GM23338 (cell line): ENCODE measurements around the gene SESN2. TPM values are rescaled to one million over a fixed set of nuclear protein-coding genes. Genes with fewer than 3 reads are reported as not detected.

ENCODE experiments used
- ATAC-seq: fragments of 200-7000 bp; cut with Tn5 transposase; 3 replicates; pipeline ENCODE4 v1.9.1; 2020
- DNase-seq: peaks from one replicate; pipeline ENCODE4 v3.0.0-alpha.2; 2015; ENCODE audit warnings: low spot score
- H2AFZ ChIP-seq: fragments of 200-600 bp; sonication (generic); 2 replicates; pipeline ENCODE4 v1.8.0; 2016; ENCODE audit warnings: antibody characterized with exemption, mild to moderate bottlenecking, moderate library complexity
- H3F3A ChIP-seq: fragments of 200-600 bp; sonication (generic); replicated peaks from 2 replicates; pipeline ENCODE4 v1.8.0; 2017; ENCODE audit warnings: antibody characterized with exemption, mixed run types, low read depth
- H3K27ac ChIP-seq: fragments of 200-600 bp; sonication (generic); 2 replicates; pipeline ENCODE4 v1.6.1; 2016; ENCODE audit warnings: low read depth
- H3K27me3 ChIP-seq: fragments of 200-600 bp; sonication (generic); 2 replicates; pipeline ENCODE4 v1.8.0; 2016; ENCODE audit warnings: mild to moderate bottlenecking, mixed run types, moderate library complexity; ENCODE audit not compliant: insufficient read depth
- H3K36me3 ChIP-seq: fragments of 200-600 bp; sonication (generic); 2 replicates; pipeline ENCODE4 v1.8.0; 2016; ENCODE audit warnings: mild to moderate bottlenecking; ENCODE audit not compliant: insufficient read depth
- H3K4me1 ChIP-seq: fragments of 200-600 bp; sonication (generic); 2 replicates; pipeline ENCODE4 v1.8.0; 2016; ENCODE audit warnings: mild to moderate bottlenecking, moderate library complexity; ENCODE audit not compliant: insufficient read depth
- H3K4me2 ChIP-seq: fragments of 200-600 bp; sonication (generic); 2 replicates; pipeline ENCODE4 v1.7.1; 2017; ENCODE audit warnings: mixed run types
- H3K4me3 ChIP-seq: fragments of 200-600 bp; sonication (generic); 2 replicates; pipeline ENCODE4 v1.6.1; 2016; ENCODE audit warnings: mixed run types
- H3K79me2 ChIP-seq: fragments of 200-600 bp; sonication (generic); replicated peaks from 2 replicates; pipeline ENCODE4 v1.8.0; 2017; ENCODE audit warnings: mild to moderate bottlenecking; ENCODE audit not compliant: insufficient read depth
- H3K9me2 ChIP-seq: fragments of 200-600 bp; sonication (generic); 2 replicates; pipeline ENCODE4 v1.8.0; 2017; ENCODE audit not compliant: insufficient read depth
- H4K20me1 ChIP-seq: fragments of 200-600 bp; sonication (generic); replicated peaks from 2 replicates; pipeline ENCODE4 v1.8.0; 2017; ENCODE audit warnings: mild to moderate bottlenecking; ENCODE audit not compliant: insufficient read depth
- H3K27ac Mint-ChIP-seq: 2 replicates; pipeline ENCODE4 v1.8.0; 2020; ENCODE audit warnings: inconsistent platforms, mild to moderate bottlenecking, moderate library complexity, mixed read lengths
- H3K27me3 Mint-ChIP-seq: 3 replicates; pipeline ENCODE4 v1.8.0; 2022; ENCODE audit warnings: low read depth, mild to moderate bottlenecking, moderate library complexity, mixed read lengths, inconsistent platforms; ENCODE audit not compliant: insufficient read depth, poor library complexity
- H3K36me3 Mint-ChIP-seq: 3 replicates; pipeline ENCODE4 v1.8.0; 2021; ENCODE audit warnings: low read depth, mild to moderate bottlenecking, inconsistent platforms, moderate library complexity, mixed read lengths
- H3K4me1 Mint-ChIP-seq: 3 replicates; pipeline ENCODE4 v1.8.0; 2020; ENCODE audit warnings: mild to moderate bottlenecking, inconsistent platforms, mixed read lengths
- H3K4me3 Mint-ChIP-seq: 3 replicates; pipeline ENCODE4 v1.8.0; 2021; ENCODE audit warnings: moderate library complexity, mild to moderate bottlenecking, inconsistent platforms, mixed read lengths
- H3K9me3 Mint-ChIP-seq: 3 replicates; pipeline ENCODE4 v1.8.0; 2020; ENCODE audit warnings: moderate library complexity, mild to moderate bottlenecking, inconsistent platforms, mixed read lengths
- CREB1 ChIP-seq: fragments of 250-450 bp; sonication (Bioruptor Pico); IDR thresholded peaks from 2 replicates; pipeline ENCODE4 v1.5.0; 2020; ENCODE audit warnings: low read depth, mild to moderate bottlenecking, moderate library complexity
- CTCF ChIP-seq, 2 experiments: fragments of 200-600 bp in 1 of 2; sonication (generic) in 1 of 2; conservative IDR thresholded peaks; 2 replicates each; pipeline versions ENCODE4 v1.5.1 to v1.6.1; 2016 to 2017; ENCODE audit warnings: antibody characterized with exemption in 2 of 2, low read depth in 2 of 2, mild to moderate bottlenecking in 2 of 2, moderate library complexity in 1 of 2
- EZH2 ChIP-seq: fragments of 200-600 bp; sonication (generic); IDR thresholded peaks from one replicate; pipeline ENCODE4 v1.8.0; 2017; ENCODE audit warnings: antibody characterized with exemption, mild to moderate bottlenecking, low read depth; ENCODE audit not compliant: unreplicated experiment
- EZH2phosphoT487 ChIP-seq: fragments of 200-600 bp; sonication (generic); IDR thresholded peaks from one replicate; pipeline ENCODE4 v1.8.1; 2018; ENCODE audit warnings: antibody characterized with exemption; ENCODE audit not compliant: unreplicated experiment
- JUNB ChIP-seq: IDR thresholded peaks from one replicate; pipeline ENCODE4 v1.6.1; 2016; ENCODE audit warnings: antibody characterized with exemption; ENCODE audit not compliant: unreplicated experiment
- POLR2AphosphoS5 ChIP-seq: IDR thresholded peaks from 2 replicates; pipeline ENCODE4 v1.6.1; 2016; ENCODE audit warnings: antibody characterized with exemption, low read depth
- STAT1 ChIP-seq: IDR thresholded peaks from one replicate; pipeline ENCODE4 v1.6.1; 2016; ENCODE audit warnings: antibody characterized with exemption; ENCODE audit not compliant: unreplicated experiment
- ZNF114 ChIP-seq: fragments of 250-450 bp; sonication (Bioruptor Pico); IDR thresholded peaks from 2 replicates; pipeline ENCODE4 v1.5.0; 2020; ENCODE audit warnings: mild to moderate bottlenecking, moderate library complexity
- polyA plus RNA-seq: library from polyadenylated mRNA; unstranded; fragments of >200 nt; fragmentation: Nextera tagmentation; extraction: Ambion mirVana; gene quantifications from 2 replicates; pipeline ENCODE4 v1.2.1, GENCODE V29; 2016
- total RNA-seq: library from RNA; depleted of rRNA; stranded (reverse); fragments of >200 nt; shearing (Covaris generic); gene quantifications from 2 replicates; pipeline ENCODE4 v1.2.3, GENCODE V29; 2014
- TF ChIP-seq, protein P1 (sequence below): fragments of 250-450 bp; sonication (Bioruptor Pico); IDR thresholded peaks from 2 replicates; pipeline ENCODE4 v1.5.0; 2020; ENCODE audit warnings: mild to moderate bottlenecking, moderate library complexity

The SESN2 gene
- total and polyA plus RNA-seq, 2 experiments from 2014 or later: 22.8 to 52.1 TPM

DNA sequence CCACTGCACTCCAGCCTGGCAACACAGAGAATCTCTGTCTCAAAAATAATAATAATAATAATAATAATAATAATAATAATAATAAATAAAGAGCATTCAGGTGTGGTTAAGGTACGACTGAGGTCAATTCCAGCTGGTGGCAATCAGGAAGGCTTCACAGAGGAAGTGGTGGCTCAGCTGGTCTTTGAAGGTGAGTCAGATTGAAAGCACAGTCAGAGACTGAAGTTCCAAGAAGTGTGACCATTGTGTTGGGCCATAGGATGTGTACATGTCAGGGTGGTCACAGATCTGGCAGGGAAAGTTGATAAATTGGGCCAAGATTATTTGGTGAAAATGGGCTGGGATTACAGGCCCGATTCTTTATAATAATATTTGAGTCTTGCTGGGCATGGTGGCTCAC, 38.5 kb downstream of the SESN2 start (continued):
- TF ChIP-seq, protein P1, sequence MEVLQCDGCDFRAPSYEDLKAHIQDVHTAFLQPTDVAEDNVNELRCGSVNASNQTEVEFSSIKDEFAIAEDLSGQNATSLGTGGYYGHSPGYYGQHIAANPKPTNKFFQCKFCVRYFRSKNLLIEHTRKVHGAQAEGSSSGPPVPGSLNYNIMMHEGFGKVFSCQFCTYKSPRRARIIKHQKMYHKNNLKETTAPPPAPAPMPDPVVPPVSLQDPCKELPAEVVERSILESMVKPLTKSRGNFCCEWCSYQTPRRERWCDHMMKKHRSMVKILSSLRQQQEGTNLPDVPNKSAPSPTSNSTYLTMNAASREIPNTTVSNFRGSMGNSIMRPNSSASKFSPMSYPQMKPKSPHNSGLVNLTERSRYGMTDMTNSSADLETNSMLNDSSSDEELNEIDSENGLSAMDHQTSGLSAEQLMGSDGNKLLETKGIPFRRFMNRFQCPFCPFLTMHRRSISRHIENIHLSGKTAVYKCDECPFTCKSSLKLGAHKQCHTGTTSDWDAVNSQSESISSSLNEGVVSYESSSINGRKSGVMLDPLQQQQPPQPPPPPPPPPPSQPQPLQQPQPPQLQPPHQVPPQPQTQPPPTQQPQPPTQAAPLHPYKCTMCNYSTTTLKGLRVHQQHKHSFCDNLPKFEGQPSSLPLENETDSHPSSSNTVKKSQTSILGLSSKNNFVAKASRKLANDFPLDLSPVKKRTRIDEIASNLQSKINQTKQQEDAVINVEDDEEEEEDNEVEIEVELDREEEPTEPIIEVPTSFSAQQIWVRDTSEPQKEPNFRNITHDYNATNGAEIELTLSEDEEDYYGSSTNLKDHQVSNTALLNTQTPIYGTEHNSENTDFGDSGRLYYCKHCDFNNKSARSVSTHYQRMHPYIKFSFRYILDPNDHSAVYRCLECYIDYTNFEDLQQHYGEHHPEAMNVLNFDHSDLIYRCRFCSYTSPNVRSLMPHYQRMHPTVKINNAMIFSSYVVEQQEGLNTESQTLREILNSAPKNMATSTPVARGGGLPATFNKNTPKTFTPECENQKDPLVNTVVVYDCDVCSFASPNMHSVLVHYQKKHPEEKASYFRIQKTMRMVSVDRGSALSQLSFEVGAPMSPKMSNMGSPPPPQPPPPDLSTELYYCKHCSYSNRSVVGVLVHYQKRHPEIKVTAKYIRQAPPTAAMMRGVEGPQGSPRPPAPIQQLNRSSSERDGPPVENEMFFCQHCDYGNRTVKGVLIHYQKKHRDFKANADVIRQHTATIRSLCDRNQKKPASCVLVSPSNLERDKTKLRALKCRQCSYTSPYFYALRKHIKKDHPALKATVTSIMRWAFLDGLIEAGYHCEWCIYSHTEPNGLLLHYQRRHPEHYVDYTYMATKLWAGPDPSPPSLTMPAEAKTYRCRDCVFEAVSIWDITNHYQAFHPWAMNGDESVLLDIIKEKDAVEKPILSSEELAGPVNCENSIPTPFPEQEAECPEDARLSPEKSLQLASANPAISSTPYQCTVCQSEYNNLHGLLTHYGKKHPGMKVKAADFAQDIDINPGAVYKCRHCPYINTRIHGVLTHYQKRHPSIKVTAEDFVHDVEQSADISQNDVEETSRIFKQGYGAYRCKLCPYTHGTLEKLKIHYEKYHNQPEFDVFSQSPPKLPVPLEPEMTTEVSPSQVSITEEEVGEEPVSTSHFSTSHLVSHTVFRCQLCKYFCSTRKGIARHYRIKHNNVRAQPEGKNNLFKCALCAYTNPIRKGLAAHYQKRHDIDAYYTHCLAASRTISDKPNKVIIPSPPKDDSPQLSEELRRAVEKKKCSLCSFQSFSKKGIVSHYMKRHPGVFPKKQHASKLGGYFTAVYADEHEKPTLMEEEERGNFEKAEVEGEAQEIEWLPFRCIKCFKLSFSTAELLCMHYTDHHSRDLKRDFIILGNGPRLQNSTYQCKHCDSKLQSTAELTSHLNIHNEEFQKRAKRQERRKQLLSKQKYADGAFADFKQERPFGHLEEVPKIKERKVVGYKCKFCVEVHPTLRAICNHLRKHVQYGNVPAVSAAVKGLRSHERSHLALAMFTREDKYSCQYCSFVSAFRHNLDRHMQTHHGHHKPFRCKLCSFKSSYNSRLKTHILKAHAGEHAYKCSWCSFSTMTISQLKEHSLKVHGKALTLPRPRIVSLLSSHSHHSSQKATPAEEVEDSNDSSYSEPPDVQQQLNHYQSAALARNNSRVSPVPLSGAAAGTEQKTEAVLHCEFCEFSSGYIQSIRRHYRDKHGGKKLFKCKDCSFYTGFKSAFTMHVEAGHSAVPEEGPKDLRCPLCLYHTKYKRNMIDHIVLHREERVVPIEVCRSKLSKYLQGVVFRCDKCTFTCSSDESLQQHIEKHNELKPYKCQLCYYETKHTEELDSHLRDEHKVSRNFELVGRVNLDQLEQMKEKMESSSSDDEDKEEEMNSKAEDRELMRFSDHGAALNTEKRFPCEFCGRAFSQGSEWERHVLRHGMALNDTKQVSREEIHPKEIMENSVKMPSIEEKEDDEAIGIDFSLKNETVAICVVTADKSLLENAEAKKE: no peak
- no peak for TF ChIP-seq ZNF114
- TF ChIP-seq POLR2AphosphoS5: no peak
- no peak for TF ChIP-seq EZH2
- no peak for TF ChIP-seq STAT1
- TF ChIP-seq EZH2phosphoT487: no peak

DNA sequence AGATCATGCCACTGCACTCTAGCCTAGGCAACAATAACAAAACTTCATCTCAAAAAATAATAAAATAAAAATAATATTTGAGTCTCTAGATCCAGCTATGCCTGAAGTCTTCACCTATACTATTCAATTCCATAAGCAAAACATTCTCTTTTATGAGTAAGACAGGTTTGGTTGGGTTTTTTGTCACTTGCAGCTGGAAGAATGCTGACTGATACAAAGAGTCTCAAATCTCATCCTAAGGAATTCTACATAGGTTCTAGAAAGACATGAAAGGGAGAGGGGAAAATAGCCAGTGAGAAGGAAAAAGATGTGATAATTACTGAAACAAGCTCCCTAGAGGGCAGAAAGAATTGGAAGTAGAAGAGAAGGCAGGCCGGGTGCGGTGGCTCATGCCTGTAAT, 39.1 kb downstream of the SESN2 start:
- ATAC-seq (no peak), DNase-seq (no peak)
- Histone ChIP-seq H3K36me3 (no peaks in the 10 kb centered on the region), H4K20me1 (no peaks in the 10 kb centered on the region), H3K4me3 (no peak overlapping the region), H3K27me3 (no peaks in the 10 kb centered on the region), H3F3A (no peaks in the 10 kb centered on the region), H3K27ac (no peak overlapping the region), H3K4me2 (no peak overlapping the region), H3K79me2 (no peaks in the 10 kb centered on the region), H3K4me1 (peaks cover 8% of the 10 kb centered on the region; the same call in 1 of the 2 replicates), H2AFZ (no peak overlapping the region), H3K9me2 (no peaks in the 10 kb centered on the region)
- H3K36me3 Mint-ChIP-seq: no peaks in the 10 kb centered on the region
- H3K27me3 Mint-ChIP-seq: peaks cover 4% of the 10 kb centered on the region
- no peaks in the 10 kb centered on the region for H3K9me3 Mint-ChIP-seq
- peaks cover 14% of the 10 kb centered on the region for H3K4me1 Mint-ChIP-seq
- no peak overlapping the region for H3K4me3 Mint-ChIP-seq
- no peak overlapping the region for H3K27ac Mint-ChIP-seq
- TF ChIP-seq CTCF (conservative IDR thresholded peaks at IDR 0.05; ENCODE audit: low read depth in 2 of 2) (no peak), EZH2 (no peak), CREB1 (CRISPR knock-in tag) (no peak), JUNB (no peak)
- TF ChIP-seq, protein P1: no peak
